SK-N-SH (cell line): ENCODE measurements around the gene DIAPH2.

Experiments
- EP300 ChIP-seq, 2 experiments: IDR thresholded peaks; 2 replicates each; pipeline versions ENCODE4 v1.4.0 to v1.6.1; 2012; ENCODE audit warnings: borderline replicate concordance in 1 of 2, low read depth in 1 of 2, low read length in 1 of 2
- EZH2phosphoT487 ChIP-seq: fragments of 200-600 bp; sonication (generic); IDR thresholded peaks from 2 replicates; pipeline ENCODE4 v1.6.1; 2017; ENCODE audit warnings: low read depth, mixed run types, mild to moderate bottlenecking, antibody characterized with exemption, moderate library complexity, borderline replicate concordance
- GABPA ChIP-seq: IDR thresholded peaks from 2 replicates; pipeline ENCODE4 v1.4.0; 2012; ENCODE audit warnings: low read depth, mild to moderate bottlenecking
- JUND ChIP-seq: IDR thresholded peaks from 2 replicates; pipeline ENCODE4 v1.4.0; 2012
- MAX ChIP-seq: IDR thresholded peaks from 2 replicates; pipeline ENCODE4 v1.4.0; 2012; ENCODE audit warnings: low read depth
- POLR2AphosphoS5 ChIP-seq: IDR thresholded peaks from 2 replicates; pipeline ENCODE4 v1.6.1; 2012; ENCODE audit warnings: low read depth, low read length
- RXRA ChIP-seq: IDR thresholded peaks from 2 replicates; pipeline ENCODE4 v1.4.0; 2012; ENCODE audit warnings: low read depth, mild to moderate bottlenecking, borderline replicate concordance
- TAF1 ChIP-seq: IDR thresholded peaks from 2 replicates; pipeline ENCODE4 v1.6.1; 2012; ENCODE audit warnings: low read depth, mild to moderate bottlenecking, low read length, moderate library complexity, borderline replicate concordance
- YY1 ChIP-seq: IDR thresholded peaks from 2 replicates; pipeline ENCODE4 v1.4.0; 2012; ENCODE audit warnings: low read depth, mild to moderate bottlenecking
- TF ChIP-seq, protein P1 (sequence below): fragments of 200-600 bp; sonication (generic); IDR thresholded peaks from 2 replicates; pipeline ENCODE4 v1.6.1; 2017; ENCODE audit warnings: antibody characterized with exemption, mild to moderate bottlenecking, moderate library complexity
- TF ChIP-seq, protein P2 (sequence below): fragments of 150-350 bp; IDR thresholded peaks from 2 replicates; pipeline ENCODE4 v1.6.1; 2017; ENCODE audit warnings: antibody characterized with exemption, low read length, low read depth, borderline replicate concordance
- TF ChIP-seq, protein P3 (sequence below): IDR thresholded peaks from 2 replicates; pipeline ENCODE4 v1.6.1; 2012; ENCODE audit warnings: mild to moderate bottlenecking, low read depth, low read length, moderate library complexity

- TF ChIP-seq POLR2AphosphoS5 = no peak
- TF ChIP-seq GABPA = no peak
- no peak for TF ChIP-seq EP300 (IDR thresholded peaks at IDR 0.05; ENCODE audit: borderline replicate concordance in 1 of 2, low read depth in 1 of 2, low read length in 1 of 2)
- TF ChIP-seq, protein P1, sequence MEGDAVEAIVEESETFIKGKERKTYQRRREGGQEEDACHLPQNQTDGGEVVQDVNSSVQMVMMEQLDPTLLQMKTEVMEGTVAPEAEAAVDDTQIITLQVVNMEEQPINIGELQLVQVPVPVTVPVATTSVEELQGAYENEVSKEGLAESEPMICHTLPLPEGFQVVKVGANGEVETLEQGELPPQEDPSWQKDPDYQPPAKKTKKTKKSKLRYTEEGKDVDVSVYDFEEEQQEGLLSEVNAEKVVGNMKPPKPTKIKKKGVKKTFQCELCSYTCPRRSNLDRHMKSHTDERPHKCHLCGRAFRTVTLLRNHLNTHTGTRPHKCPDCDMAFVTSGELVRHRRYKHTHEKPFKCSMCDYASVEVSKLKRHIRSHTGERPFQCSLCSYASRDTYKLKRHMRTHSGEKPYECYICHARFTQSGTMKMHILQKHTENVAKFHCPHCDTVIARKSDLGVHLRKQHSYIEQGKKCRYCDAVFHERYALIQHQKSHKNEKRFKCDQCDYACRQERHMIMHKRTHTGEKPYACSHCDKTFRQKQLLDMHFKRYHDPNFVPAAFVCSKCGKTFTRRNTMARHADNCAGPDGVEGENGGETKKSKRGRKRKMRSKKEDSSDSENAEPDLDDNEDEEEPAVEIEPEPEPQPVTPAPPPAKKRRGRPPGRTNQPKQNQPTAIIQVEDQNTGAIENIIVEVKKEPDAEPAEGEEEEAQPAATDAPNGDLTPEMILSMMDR = no peak
- no peak for TF ChIP-seq JUND
- TF ChIP-seq TAF1 = no peak
- TF ChIP-seq, protein P2, sequence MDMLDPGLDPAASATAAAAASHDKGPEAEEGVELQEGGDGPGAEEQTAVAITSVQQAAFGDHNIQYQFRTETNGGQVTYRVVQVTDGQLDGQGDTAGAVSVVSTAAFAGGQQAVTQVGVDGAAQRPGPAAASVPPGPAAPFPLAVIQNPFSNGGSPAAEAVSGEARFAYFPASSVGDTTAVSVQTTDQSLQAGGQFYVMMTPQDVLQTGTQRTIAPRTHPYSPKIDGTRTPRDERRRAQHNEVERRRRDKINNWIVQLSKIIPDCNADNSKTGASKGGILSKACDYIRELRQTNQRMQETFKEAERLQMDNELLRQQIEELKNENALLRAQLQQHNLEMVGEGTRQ = no peak
- no peak for TF ChIP-seq YY1
- no peak for TF ChIP-seq MAX
- no peak for TF ChIP-seq EZH2phosphoT487
- TF ChIP-seq, protein P3, sequence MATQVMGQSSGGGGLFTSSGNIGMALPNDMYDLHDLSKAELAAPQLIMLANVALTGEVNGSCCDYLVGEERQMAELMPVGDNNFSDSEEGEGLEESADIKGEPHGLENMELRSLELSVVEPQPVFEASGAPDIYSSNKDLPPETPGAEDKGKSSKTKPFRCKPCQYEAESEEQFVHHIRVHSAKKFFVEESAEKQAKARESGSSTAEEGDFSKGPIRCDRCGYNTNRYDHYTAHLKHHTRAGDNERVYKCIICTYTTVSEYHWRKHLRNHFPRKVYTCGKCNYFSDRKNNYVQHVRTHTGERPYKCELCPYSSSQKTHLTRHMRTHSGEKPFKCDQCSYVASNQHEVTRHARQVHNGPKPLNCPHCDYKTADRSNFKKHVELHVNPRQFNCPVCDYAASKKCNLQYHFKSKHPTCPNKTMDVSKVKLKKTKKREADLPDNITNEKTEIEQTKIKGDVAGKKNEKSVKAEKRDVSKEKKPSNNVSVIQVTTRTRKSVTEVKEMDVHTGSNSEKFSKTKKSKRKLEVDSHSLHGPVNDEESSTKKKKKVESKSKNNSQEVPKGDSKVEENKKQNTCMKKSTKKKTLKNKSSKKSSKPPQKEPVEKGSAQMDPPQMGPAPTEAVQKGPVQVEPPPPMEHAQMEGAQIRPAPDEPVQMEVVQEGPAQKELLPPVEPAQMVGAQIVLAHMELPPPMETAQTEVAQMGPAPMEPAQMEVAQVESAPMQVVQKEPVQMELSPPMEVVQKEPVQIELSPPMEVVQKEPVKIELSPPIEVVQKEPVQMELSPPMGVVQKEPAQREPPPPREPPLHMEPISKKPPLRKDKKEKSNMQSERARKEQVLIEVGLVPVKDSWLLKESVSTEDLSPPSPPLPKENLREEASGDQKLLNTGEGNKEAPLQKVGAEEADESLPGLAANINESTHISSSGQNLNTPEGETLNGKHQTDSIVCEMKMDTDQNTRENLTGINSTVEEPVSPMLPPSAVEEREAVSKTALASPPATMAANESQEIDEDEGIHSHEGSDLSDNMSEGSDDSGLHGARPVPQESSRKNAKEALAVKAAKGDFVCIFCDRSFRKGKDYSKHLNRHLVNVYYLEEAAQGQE = no peak
- TF ChIP-seq RXRA = no peak
Measured at GRCh38 chrX:97009391-97009790, 324.7 kb downstream of the DIAPH2 start.
